ENCODE data around the gene CCL8. TPM values are rescaled to one million over a fixed set of nuclear protein-coding genes. Genes with fewer than 3 reads are reported as not detected.

CCL8 gene
- polyA plus RNA-seq, 1 of the 3 experiments (the other 2 are of a cell fraction), result not detected

- Histone ChIP-seq H3K4me1 (ENCODE audit: control insufficient read depth in 1 of 2, insufficient read depth in 2 of 2, low read depth in 1 of 2, low read length in 1 of 2) (peaks cover 0 to 20% of the 10 kb centered on the region in 2 experiments; a peak in 2 of 4 replicates), H3K9me2 (no peaks in the 10 kb centered on the region), H3K79me2 (ENCODE audit: insufficient read depth) (no peaks in the 10 kb centered on the region), H3K9ac (no peak overlapping the region), H3K27ac (ENCODE audit: low read depth in 2 of 2, low read length in 1 of 2) (no peak overlapping the region), H3K4me2 (no peak overlapping the region), H2AFZ (ENCODE audit: low read depth) (no peak overlapping the region), H3K27me3 (ENCODE audit: insufficient read depth) (no peaks in the 10 kb centered on the region), H3F3A (replicated peaks; ENCODE audit: insufficient read depth) (peaks cover 12% of the 10 kb centered on the region), H3K4me3 (ENCODE audit: low read depth in 2 of 2, low read length in 1 of 2) (no peak overlapping the region), H4K20me1 (ENCODE audit: insufficient read depth) (no peaks in the 10 kb centered on the region), H3K36me3 (replicated peaks in 1 of 2; ENCODE audit: control insufficient read depth in 1 of 2, insufficient read depth in 2 of 2, low read length in 1 of 2) (no peaks in the 10 kb centered on the region), H3K9me3 (no peaks in the 10 kb centered on the region)
- no peak for TF ChIP-seq ELF1 (IDR thresholded peaks at IDR 0.05)
- no peak for TF ChIP-seq SIN3A (IDR thresholded peaks at IDR 0.05; ENCODE audit: borderline replicate concordance, low read depth, low read length)
- TF ChIP-seq NFIC (IDR thresholded peaks at IDR 0.05; ENCODE audit: borderline replicate concordance), result no peak
- TF ChIP-seq REST (IDR thresholded peaks at IDR 0.05; ENCODE audit: low read depth, low read length), result no peak
- no peak for TF ChIP-seq MEF2A (IDR thresholded peaks at IDR 0.05; ENCODE audit: borderline replicate concordance, low read depth)
- no peak for TF ChIP-seq EP300 (IDR thresholded peaks at IDR 0.05; ENCODE audit: borderline replicate concordance in 1 of 2, low read depth in 1 of 2, low read length in 1 of 2)
- TF ChIP-seq FOSL2 (IDR thresholded peaks at IDR 0.05; ENCODE audit: borderline replicate concordance, low read depth), result no peak
- no peak for TF ChIP-seq NRF1 (IDR thresholded peaks at IDR 0.05; ENCODE audit: low read depth, low read length)
- TF ChIP-seq EZH2phosphoT487 (IDR thresholded peaks at IDR 0.05; ENCODE audit: borderline replicate concordance, low read depth), result no peak
- no peak for TF ChIP-seq FOXM1 (IDR thresholded peaks at IDR 0.05; ENCODE audit: low read depth)
- no peak for TF ChIP-seq TCF12 (IDR thresholded peaks at IDR 0.05)
- TF ChIP-seq ZBTB33 (IDR thresholded peaks at IDR 0.05; ENCODE audit: borderline replicate concordance, low read depth), result no peak
- TF ChIP-seq RCOR1 (IDR thresholded peaks at IDR 0.05; ENCODE audit: low read length), result no peak
- TF ChIP-seq YY1 (IDR thresholded peaks at IDR 0.05; ENCODE audit: low read depth), result no peak
- TF ChIP-seq USF1 (IDR thresholded peaks at IDR 0.05; ENCODE audit: borderline replicate concordance, low read depth), result no peak
- no peak for DNase-seq
- POLR2A ChIA-PET, result no interaction called here
- CTCF ChIA-PET, result no interaction called here
- WGBS (ENCODE audit: low lambda C conversion rate), result 73% methylated on average over 2 of the region's 2 CpGs
These were observed 20.2 kb upstream of the CCL8 start for GRCh38 chr17:34299027-34299426.

Data from SK-N-SH (cell line).